GM12892 (cell line): ENCODE results near the gene STX12.

ENCODE experiments used
- POLR2A ChIP-seq: IDR thresholded peaks from 2 replicates; pipeline ENCODE4 v1.6.1; 2011; ENCODE audit warnings: low read depth, low read length, control low read depth
- POLR2AphosphoS5 ChIP-seq: IDR thresholded peaks from 2 replicates; pipeline ENCODE4 v1.6.1; 2011; ENCODE audit warnings: low read depth, low read length, control low read depth
- TAF1 ChIP-seq: IDR thresholded peaks from 2 replicates; pipeline ENCODE4 v1.6.1; 2011; ENCODE audit warnings: low read depth, mild to moderate bottlenecking, control low read depth, low read length, borderline replicate concordance

DNA sequence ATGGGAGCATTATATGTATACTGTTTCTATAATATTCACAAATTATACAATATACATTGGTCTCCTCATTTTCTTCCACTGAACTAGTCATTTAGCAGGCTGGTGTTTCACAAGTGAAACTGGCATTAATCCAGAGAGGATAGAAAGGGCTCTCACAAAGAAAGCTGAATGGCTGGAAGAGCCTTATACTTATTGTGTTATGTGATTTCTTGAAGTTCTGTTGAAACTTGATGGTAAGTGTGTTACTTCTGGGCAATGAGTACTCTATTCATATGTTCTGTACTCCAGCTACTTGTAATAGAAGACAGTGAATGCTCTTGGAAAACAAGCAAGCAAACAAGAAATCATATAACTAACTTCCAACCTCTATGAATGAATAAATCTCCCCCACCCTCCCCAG is 14.9 kb downstream of the STX12 start:
- TF ChIP-seq POLR2A (no peak), POLR2AphosphoS5 (no peak), TAF1 (no peak)
